Duodenal mucosa (tissue), 2 donors: ENCODE data around the gene OR10H5.
A peak's percentile ranks its signal among the peaks of the same experiment; 100 is the strongest.
"Not testable (repeated sequence)": the region's sequence is repeated elsewhere in the genome, so short reads cannot be mapped to it uniquely, and the experiment has no call there.

Experiments used
- H3K27ac ChIP-seq: one replicate; pipeline ENCODE4 v1.7.0; 2013; ENCODE audit warnings: low read depth, low read length
- H3K27me3 ChIP-seq, 2 donors: one replicate each; pipeline ENCODE4 v1.7.0; 2013; ENCODE audit warnings: low read length in 2 of 2, control low read depth in 1 of 2; ENCODE audit not compliant: insufficient read depth in 2 of 2, control insufficient read depth in 1 of 2
- H3K36me3 ChIP-seq, 2 donors: one replicate each; pipeline ENCODE4 v1.7.0; 2013; ENCODE audit warnings: low read length in 2 of 2, control low read depth in 1 of 2; ENCODE audit not compliant: insufficient read depth in 2 of 2, control insufficient read depth in 1 of 2
- H3K4me1 ChIP-seq, 2 donors: one replicate each; pipeline ENCODE4 v1.7.0; 2013; ENCODE audit warnings: low read length in 2 of 2, control low read depth in 1 of 2; ENCODE audit not compliant: insufficient read depth in 2 of 2, control insufficient read depth in 1 of 2
- H3K4me3 ChIP-seq, 2 donors: one replicate each; pipeline ENCODE4 v1.7.0; 2013; ENCODE audit warnings: low read length in 2 of 2, low read depth in 1 of 2
- H3K9ac ChIP-seq, 2 donors: one replicate each; pipeline ENCODE4 v1.7.0; 2013; ENCODE audit warnings: low read length in 2 of 2, low read depth in 1 of 2
- H3K9me3 ChIP-seq, 2 donors: one replicate each; pipeline ENCODE4 v1.7.0; 2013; ENCODE audit warnings: low read length in 2 of 2, control low read depth in 1 of 2; ENCODE audit not compliant: control insufficient read depth in 1 of 2

Gene OR10H5

GRCh38 chr19:15829786-15830185 lies 42.3 kb downstream of the OR10H5 start:
- peaks cover 7 to 11% of the 10 kb centered on the region in 2 donors for H3K4me1 ChIP-seq
- no peaks in the 10 kb centered on the region for H3K36me3 ChIP-seq
- H3K9ac ChIP-seq = no peak overlapping the region
- H3K9me3 ChIP-seq = no peaks in the 10 kb centered on the region
- no peak overlapping the region for H3K27ac ChIP-seq
- no peaks in the 10 kb centered on the region for H3K27me3 ChIP-seq
- H3K4me3 ChIP-seq = no peak overlapping the region

- peaks cover 7 to 17% of the 10 kb centered on the region in 2 donors for H3K4me1 ChIP-seq
- H3K36me3 ChIP-seq = no peaks in the 10 kb centered on the region
- no peak overlapping the region for H3K27ac ChIP-seq
- no peak overlapping the region for H3K4me3 ChIP-seq
- H3K9me3 ChIP-seq = no peaks in the 10 kb centered on the region
- H3K27me3 ChIP-seq = no peaks in the 10 kb centered on the region
- H3K9ac ChIP-seq = no peak overlapping the region
Measured at GRCh38 chr19:15831626-15832025, 44.2 kb downstream of the OR10H5 start.

GRCh38 chr19:15834232-15834631 lies 46.8 kb downstream of the OR10H5 start:
- H3K9ac ChIP-seq, H3K27me3 ChIP-seq, H3K9me3 ChIP-seq, H3K27ac ChIP-seq, H3K4me3 ChIP-seq, H3K4me1 ChIP-seq, H3K36me3 ChIP-seq: not testable (repeated sequence)

- not testable (repeated sequence) for H3K36me3 ChIP-seq, H3K4me1 ChIP-seq, H3K27me3 ChIP-seq, H3K9me3 ChIP-seq
- peak overlapping the region; percentile 99 for H3K27ac ChIP-seq
- H3K9ac ChIP-seq = peak overlapping the region; percentile 94 to 98
- H3K4me3 ChIP-seq = peak overlapping the region; percentile 79 to 82
Measured at GRCh38 chr19:15835565-15836329, 48.3 kb downstream of the OR10H5 start.

GRCh38 chr19:15836330-15837220 lies 49.1 kb downstream of the OR10H5 start:
- peak overlapping the region; percentile 99 for H3K27ac ChIP-seq
- peaks cover 0 to 6% of the 10 kb centered on the region in 2 donors for H3K4me1 ChIP-seq

GRCh38 chr19:15837221-15837731 lies 49.8 kb downstream of the OR10H5 start:
- peak overlapping the region; percentile 99 for H3K27ac ChIP-seq
- H3K4me3 ChIP-seq = peak overlapping the region; percentile 79 to 82
- H3K9ac ChIP-seq = peak overlapping the region; percentile 25 to 94
- H3K4me1 ChIP-seq = peaks cover 0 to 6% of the 10 kb centered on the region in 2 donors
- no peaks in the 10 kb centered on the region for H3K27me3 ChIP-seq
- no peaks in the 10 kb centered on the region for H3K36me3 ChIP-seq
- no peaks in the 10 kb centered on the region for H3K9me3 ChIP-seq

More at GRCh38 chr19:15836330-15837220, 49.1 kb downstream of the OR10H5 start:
- H3K36me3 ChIP-seq = no peaks in the 10 kb centered on the region
- no peaks in the 10 kb centered on the region for H3K27me3 ChIP-seq
- H3K9me3 ChIP-seq = no peaks in the 10 kb centered on the region
- peak overlapping the region; percentile 94 to 98 for H3K9ac ChIP-seq
- peak overlapping the region; percentile 79 to 82 for H3K4me3 ChIP-seq

GRCh38 chr19:15838351-15838750 lies 50.9 kb downstream of the OR10H5 start:
- no peak overlapping the region for H3K9ac ChIP-seq
- H3K4me1 ChIP-seq = peaks cover 0 to 6% of the 10 kb centered on the region in 2 donors
- no peak overlapping the region for H3K4me3 ChIP-seq
- H3K36me3 ChIP-seq = no peaks in the 10 kb centered on the region
- H3K9me3 ChIP-seq = no peaks in the 10 kb centered on the region
- H3K27me3 ChIP-seq = no peaks in the 10 kb centered on the region
- H3K27ac ChIP-seq = no peak overlapping the region

DNA sequence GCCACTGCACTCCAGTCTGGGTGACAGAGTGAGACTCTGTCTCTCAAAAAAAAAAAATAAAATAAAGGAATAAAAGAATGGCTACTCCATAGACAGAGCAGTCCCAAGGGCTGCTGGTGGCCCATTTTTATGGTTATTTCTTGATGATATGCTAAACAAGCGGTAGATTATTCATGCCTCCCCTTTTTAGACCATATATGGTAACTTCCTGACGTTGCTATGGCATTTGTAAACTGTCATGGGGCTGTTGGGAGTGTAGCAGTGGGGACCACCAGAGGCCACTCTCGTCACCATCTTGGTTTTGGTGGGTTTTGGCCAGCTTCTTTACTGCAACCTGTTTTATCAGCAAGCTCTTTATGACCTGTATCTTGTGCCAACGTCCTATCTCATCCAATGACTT lies 52.4 kb downstream of the OR10H5 start:
- H3K4me3 ChIP-seq, H3K4me1 ChIP-seq, H3K27ac ChIP-seq, H3K9me3 ChIP-seq, H3K9ac ChIP-seq, H3K27me3 ChIP-seq, H3K36me3 ChIP-seq: not testable (repeated sequence)

- no peaks in the 10 kb centered on the region for H3K36me3 ChIP-seq
- H3K4me3 ChIP-seq = no peak overlapping the region
- no peaks in the 10 kb centered on the region for H3K9me3 ChIP-seq
- peaks cover 0 to 5% of the 10 kb centered on the region in 2 donors for H3K4me1 ChIP-seq
- no peak overlapping the region for H3K9ac ChIP-seq
- H3K27me3 ChIP-seq = no peaks in the 10 kb centered on the region
- H3K27ac ChIP-seq = no peak overlapping the region
Measured at GRCh38 chr19:15840833-15841232, 53.4 kb downstream of the OR10H5 start.
